MM.1S (cell line): Measurements from ENCODE around the gene HOXD8.

Experiments
- CTCF ChIP-seq: fragments of 300-600 bp; sonication (generic); IDR thresholded peaks from 2 replicates; pipeline ENCODE4 v1.5.1; 2016; ENCODE audit warnings: antibody characterized with exemption, low read length, mixed read lengths
- EZH2phosphoT487 ChIP-seq: fragments of 300-600 bp; sonication (generic); IDR thresholded peaks from 2 replicates; pipeline ENCODE4 v1.6.1; 2018; ENCODE audit warnings: antibody characterized with exemption, low read length

GRCh38 chr2:176088048-176088936 is 41.2 kb upstream of the HOXD8 start:
- TF ChIP-seq CTCF (peak; percentile 76), EZH2phosphoT487 (no peak)
